SU-DHL-6 (cell line): ENCODE results near the gene LRRFIP1.

ENCODE experiments used
- H2AFZ ChIP-seq: fragments of 200-600 bp; sonication (generic); 2 replicates; pipeline ENCODE4 v1.6.1; 2014; ENCODE audit warnings: low read depth, mild to moderate bottlenecking, moderate library complexity, mixed read lengths, antibody characterized with exemption, low read length; ENCODE audit not compliant: severe bottlenecking
- H3F3A ChIP-seq: fragments of 200-600 bp; shearing (Covaris generic); 2 replicates; pipeline ENCODE4 v1.6.0; 2016; ENCODE audit warnings: antibody characterized with exemption, mild to moderate bottlenecking; ENCODE audit not compliant: insufficient read depth
- H3K27ac ChIP-seq: fragments of 200-600 bp; sonication (generic); 2 replicates; pipeline ENCODE4 v1.5.1; 2016; ENCODE audit warnings: low read depth, mild to moderate bottlenecking, low read length, moderate library complexity, mixed read lengths
- H3K27me3 ChIP-seq: fragments of 200-600 bp; sonication (generic), shearing (Covaris generic); 2 replicates; pipeline ENCODE4 v1.6.0; 2014; ENCODE audit warnings: mild to moderate bottlenecking, low read length
- H3K36me3 ChIP-seq: fragments of 200-600 bp; sonication (generic); 2 replicates; pipeline ENCODE4 v1.6.1; 2014; ENCODE audit warnings: mild to moderate bottlenecking, low read length, mixed read lengths
- H3K4me2 ChIP-seq: fragments of 300-600, 200-600 bp; shearing (Covaris generic), sonication (generic); 2 replicates; pipeline ENCODE4 v1.6.0; 2014; ENCODE audit warnings: low read length, low read depth, mild to moderate bottlenecking; ENCODE audit not compliant: poor library complexity, severe bottlenecking
- H3K4me3 ChIP-seq: fragments of 200-600 bp; sonication (generic); 2 replicates; pipeline ENCODE4 v1.5.1; 2014; ENCODE audit warnings: antibody characterized with exemption, low read length, mild to moderate bottlenecking, mixed read lengths; ENCODE audit not compliant: insufficient read depth, poor library complexity, severe bottlenecking
- H3K79me2 ChIP-seq: fragments of 200-600 bp; sonication (generic); 2 replicates; pipeline ENCODE4 v1.6.1; 2014; ENCODE audit warnings: mild to moderate bottlenecking, low read length, moderate library complexity; ENCODE audit not compliant: insufficient read depth
- H3K9ac ChIP-seq: fragments of 200-600 bp; sonication (generic); 2 replicates; pipeline ENCODE4 v1.7.0; 2014; ENCODE audit warnings: mild to moderate bottlenecking, low read length
- H3K9me2 ChIP-seq: fragments of 200-600 bp; sonication (generic); replicated peaks from 2 replicates; pipeline ENCODE4 v1.6.1; 2014; ENCODE audit warnings: low read length; ENCODE audit not compliant: insufficient read depth
- H3K9me3 ChIP-seq: fragments of 200-600 bp; sonication (generic); 2 replicates; pipeline ENCODE4 v1.6.1; 2014; ENCODE audit warnings: low read length, mixed read lengths; ENCODE audit not compliant: insufficient read depth
- H4K20me1 ChIP-seq: fragments of 200-600 bp; sonication (generic); 2 replicates; pipeline ENCODE4 v1.6.1; 2014; ENCODE audit warnings: low read depth, mild to moderate bottlenecking, antibody characterized with exemption, low read length, moderate library complexity, mixed read lengths
- EZH2phosphoT487 ChIP-seq: fragments of 200-600 bp; sonication (generic), shearing (Covaris generic); conservative IDR thresholded peaks from 2 replicates; pipeline ENCODE4 v1.6.1; 2018; ENCODE audit warnings: mild to moderate bottlenecking, antibody characterized with exemption, low read length, moderate library complexity, mixed read lengths
- TF ChIP-seq, protein P1 (sequence below): fragments of 200-600 bp; sonication (generic); IDR thresholded peaks from one replicate; pipeline ENCODE4 v1.5.1; 2017; ENCODE audit warnings: antibody characterized with exemption, mild to moderate bottlenecking, low read length, moderate library complexity; ENCODE audit not compliant: insufficient read depth, poor library complexity, severe bottlenecking

Gene LRRFIP1

DNA sequence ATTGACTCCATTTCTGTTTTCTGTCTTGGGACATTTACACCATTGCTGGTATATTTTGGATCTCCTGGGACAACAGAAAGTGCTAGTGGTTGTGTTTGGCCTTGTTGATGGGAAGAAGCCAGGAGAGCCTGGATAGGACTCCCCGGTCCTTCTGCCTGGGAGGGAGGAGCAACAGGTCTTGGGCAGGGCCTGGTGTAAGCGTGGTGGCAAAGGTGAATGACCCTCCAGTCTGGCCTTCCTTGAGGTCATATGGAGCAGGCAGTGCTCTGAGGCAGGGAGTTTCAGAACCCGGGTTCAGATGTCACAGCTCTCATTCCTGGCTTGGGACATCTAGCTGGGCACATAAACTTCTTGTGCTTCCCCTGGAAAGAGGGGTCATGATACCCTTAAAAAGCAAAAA, 115.2 kb downstream of the LRRFIP1 start:
- no peaks in the 10 kb centered on the region for H3K9me3 ChIP-seq
- no peak overlapping the region for H3K4me2 ChIP-seq
- TF ChIP-seq, protein P1, sequence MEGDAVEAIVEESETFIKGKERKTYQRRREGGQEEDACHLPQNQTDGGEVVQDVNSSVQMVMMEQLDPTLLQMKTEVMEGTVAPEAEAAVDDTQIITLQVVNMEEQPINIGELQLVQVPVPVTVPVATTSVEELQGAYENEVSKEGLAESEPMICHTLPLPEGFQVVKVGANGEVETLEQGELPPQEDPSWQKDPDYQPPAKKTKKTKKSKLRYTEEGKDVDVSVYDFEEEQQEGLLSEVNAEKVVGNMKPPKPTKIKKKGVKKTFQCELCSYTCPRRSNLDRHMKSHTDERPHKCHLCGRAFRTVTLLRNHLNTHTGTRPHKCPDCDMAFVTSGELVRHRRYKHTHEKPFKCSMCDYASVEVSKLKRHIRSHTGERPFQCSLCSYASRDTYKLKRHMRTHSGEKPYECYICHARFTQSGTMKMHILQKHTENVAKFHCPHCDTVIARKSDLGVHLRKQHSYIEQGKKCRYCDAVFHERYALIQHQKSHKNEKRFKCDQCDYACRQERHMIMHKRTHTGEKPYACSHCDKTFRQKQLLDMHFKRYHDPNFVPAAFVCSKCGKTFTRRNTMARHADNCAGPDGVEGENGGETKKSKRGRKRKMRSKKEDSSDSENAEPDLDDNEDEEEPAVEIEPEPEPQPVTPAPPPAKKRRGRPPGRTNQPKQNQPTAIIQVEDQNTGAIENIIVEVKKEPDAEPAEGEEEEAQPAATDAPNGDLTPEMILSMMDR, result no peak
- no peak for TF ChIP-seq EZH2phosphoT487

DNA sequence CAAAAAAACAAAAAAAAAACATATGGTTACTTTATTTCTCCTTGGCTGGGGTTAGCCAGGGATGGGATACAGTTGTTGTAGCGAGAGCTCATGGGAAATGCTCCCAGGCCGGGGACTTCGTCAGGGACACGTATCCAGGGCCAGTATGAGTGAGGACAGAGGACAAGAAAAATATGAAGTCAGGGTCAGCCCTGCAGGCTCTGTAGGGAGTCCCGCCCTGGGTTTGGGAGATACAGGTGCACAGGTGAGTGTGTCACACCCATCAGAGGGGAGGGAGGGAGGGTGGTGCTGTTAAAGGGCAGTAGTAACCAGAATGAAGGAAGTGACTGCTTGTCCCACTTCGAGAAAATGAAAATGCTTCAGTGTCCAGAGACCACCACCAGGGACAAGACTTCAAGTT, 115.6 kb downstream of the LRRFIP1 start:
- TF ChIP-seq, protein P1, result no peak
- no peak for TF ChIP-seq EZH2phosphoT487
- Histone ChIP-seq H3K36me3 (no peaks in the 10 kb centered on the region), H3K4me2 (no peak overlapping the region), H3K27me3 (no peaks in the 10 kb centered on the region), H3K9me3 (no peaks in the 10 kb centered on the region), H3K4me3 (no peak overlapping the region), H4K20me1 (no peaks in the 10 kb centered on the region), H3K27ac (no peak overlapping the region), H3F3A (no peaks in the 10 kb centered on the region), H2AFZ (no peak overlapping the region), H3K9ac (no peak overlapping the region), H3K79me2 (no peaks in the 10 kb centered on the region), H3K9me2 (no peaks in the 10 kb centered on the region)

More for the DNA sequence above, 115.2 kb downstream of the LRRFIP1 start:
- H3K27ac ChIP-seq, result no peak overlapping the region
- no peaks in the 10 kb centered on the region for H3K36me3 ChIP-seq
- H2AFZ ChIP-seq, result no peak overlapping the region
- H3K79me2 ChIP-seq, result no peaks in the 10 kb centered on the region
- H3K4me3 ChIP-seq, result no peak overlapping the region
- H3F3A ChIP-seq, result no peaks in the 10 kb centered on the region
- H3K9me2 ChIP-seq, result no peaks in the 10 kb centered on the region
- no peaks in the 10 kb centered on the region for H3K27me3 ChIP-seq
- H4K20me1 ChIP-seq, result no peaks in the 10 kb centered on the region
- H3K9ac ChIP-seq, result no peak overlapping the region

DNA sequence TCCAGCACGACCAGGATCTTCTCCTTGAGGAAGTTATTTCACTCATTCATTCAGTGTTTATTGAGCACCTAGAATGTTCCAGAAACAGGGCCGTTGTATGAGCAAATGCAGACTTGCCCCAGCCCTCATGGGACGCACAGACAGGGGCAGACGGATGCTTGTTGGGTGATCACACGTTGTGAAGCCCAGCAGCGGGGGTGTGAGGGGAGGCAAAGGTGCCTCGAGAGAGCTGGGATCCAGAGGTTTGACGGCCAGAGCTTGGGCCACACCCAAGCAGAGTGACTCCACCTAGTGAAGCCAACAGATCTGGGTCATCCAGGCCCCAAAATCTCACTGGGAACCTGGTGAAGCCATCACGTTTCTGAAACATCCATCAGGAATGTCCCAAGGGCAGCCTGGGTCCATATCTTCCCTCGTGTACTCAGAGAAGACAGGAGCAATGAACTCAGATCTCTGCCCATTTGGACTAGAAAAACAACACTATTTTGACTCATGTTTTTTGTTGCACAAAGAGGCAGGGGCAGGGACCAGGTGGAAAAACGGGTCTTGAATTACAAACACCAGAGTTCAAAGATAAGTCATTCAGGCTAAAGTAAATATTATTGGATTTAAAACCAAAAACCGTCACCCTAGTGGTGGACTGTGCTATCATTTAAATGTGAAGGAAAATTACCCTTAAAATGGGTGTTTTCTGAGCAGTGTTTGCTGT, 116.3 kb downstream of the LRRFIP1 start:
- Histone ChIP-seq H3K9me3 (no peaks in the 10 kb centered on the region), H4K20me1 (no peaks in the 10 kb centered on the region), H2AFZ (no peak overlapping the region), H3K4me2 (no peak overlapping the region), H3K9ac (no peak overlapping the region), H3K27me3 (no peaks in the 10 kb centered on the region), H3F3A (no peaks in the 10 kb centered on the region), H3K9me2 (no peaks in the 10 kb centered on the region), H3K79me2 (no peaks in the 10 kb centered on the region), H3K4me3 (no peak overlapping the region), H3K27ac (no peak overlapping the region), H3K36me3 (no peaks in the 10 kb centered on the region)
- TF ChIP-seq, protein P1, result no peak
- TF ChIP-seq EZH2phosphoT487, result no peak
